ENCODE data around the gene TRHDE.

GRCh38 chr12:72505227-72505626 lies 233.1 kb downstream of the TRHDE start:
- no peak for TF ChIP-seq CTCF (conservative IDR thresholded peaks at IDR 0.05; ENCODE audit: low read depth, low read length)
- TF ChIP-seq EZH2 (IDR thresholded peaks at IDR 0.05; ENCODE audit: borderline replicate concordance, low read depth, low read length, poor library complexity, severe bottlenecking) = no peak
